SHP77 treated with DMSO at 0.1 percent for 48 hours (cell line): ENCODE measurements around the gene TDRD1.

Experiments
- DNase-seq: peaks from one replicate; lab custom pipeline; 2025; lab: John Stamatoyannopoulos, UW

Gene TDRD1

DNA sequence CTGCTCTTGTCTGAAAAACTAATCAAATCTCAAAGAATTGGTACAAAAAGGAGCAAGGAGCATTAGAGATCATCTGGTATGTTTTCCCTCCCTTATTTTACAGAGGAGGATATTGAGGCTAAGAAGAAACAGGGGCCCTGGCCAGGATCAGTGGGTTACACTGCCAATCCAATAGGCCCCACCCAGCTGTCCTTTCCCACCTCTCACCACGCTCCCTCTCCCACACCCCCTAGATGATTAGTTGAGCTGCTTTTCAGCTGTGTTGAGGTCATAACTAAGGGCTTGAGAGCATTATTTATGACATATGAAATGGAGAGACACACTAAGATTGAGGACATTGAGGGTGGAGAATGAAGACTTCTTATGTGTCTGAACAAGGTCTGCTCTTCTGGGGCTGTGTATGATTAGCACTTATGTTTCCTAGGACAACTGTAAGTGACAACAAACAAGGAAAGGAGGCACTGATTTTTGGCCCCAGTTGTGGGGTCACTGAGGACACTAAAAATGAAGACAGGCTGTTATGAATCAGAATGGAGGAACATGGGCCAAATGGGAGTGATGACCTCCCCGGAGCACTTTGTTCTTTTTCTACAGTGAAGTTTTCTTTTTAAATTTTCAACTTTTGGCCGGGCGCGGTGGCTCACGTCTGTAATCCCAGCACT, 86.4 kb downstream of the TDRD1 start:
- no peak for DNase-seq

DNA sequence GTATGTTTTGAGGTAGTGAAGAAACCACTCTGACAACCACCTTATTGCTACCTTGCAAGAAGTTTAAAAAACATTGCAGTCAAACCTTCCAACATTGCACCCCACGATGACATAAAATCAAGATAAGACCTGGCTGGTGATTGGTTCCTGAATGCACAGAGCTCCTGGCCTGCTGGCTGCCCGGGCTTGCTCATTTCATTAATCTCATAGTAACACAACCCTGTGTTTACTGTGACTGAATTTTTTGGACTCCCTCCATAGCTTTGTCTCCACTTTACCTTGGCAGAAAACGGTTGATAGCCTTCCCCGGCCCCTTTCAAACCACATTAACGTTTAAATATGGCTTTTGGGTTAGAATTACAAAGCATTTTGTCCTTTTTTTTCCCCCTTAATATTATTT, 87.4 kb downstream of the TDRD1 start:
- DNase-seq: no peak

DNA sequence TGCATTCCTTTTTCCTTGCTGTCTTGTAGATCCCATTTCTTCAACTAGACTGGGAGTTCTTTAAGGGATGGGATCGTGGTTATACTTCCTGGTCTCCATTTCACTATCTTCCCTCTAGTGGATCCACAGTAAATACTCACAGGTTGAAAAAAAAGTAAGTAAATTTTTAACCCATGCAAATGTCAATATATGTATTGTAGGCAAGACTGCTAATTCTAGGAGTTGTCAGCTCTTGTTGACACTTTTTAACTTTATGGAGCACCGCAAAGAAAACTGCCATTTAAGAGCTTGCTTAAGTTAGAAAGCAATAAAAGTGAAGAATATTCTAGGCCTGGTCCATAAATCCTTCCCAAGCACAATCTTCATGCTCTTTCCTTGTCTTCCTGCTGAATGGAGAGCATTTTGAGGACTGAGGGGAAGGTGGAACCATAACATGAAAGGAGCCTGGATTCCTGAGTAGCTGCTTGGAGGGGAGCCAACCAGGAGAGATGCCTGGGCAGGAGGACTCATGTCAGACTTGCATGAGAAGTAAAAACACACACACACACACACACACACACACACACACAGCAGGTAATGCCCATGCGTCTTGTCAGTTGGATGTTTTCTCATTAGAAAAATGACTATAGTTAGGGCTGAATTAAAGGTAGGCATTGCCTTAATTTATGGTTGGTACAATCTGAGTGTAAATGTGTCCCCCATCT, 92.1 kb downstream of the TDRD1 start:
- DNase-seq: no peak

DNA sequence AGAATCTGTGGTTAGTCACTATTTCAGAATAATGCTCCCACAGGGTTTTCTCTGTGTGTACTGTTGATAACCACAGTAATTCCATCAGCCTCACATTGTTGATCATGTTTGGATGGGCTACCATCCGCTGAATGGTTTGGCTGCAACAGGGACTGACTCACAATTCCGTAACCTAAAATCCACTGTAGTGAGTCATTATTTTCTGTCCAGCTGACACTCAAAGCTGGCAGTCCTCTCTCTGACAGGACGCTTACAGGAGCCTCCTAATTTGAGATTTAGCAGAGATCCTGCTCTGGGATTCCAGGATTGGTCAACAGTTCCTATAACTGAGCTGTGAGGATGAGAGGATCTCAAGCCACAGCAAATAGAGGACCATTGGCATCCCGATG, 92.6 kb downstream of the TDRD1 start:
- DNase-seq: no peak

DNA sequence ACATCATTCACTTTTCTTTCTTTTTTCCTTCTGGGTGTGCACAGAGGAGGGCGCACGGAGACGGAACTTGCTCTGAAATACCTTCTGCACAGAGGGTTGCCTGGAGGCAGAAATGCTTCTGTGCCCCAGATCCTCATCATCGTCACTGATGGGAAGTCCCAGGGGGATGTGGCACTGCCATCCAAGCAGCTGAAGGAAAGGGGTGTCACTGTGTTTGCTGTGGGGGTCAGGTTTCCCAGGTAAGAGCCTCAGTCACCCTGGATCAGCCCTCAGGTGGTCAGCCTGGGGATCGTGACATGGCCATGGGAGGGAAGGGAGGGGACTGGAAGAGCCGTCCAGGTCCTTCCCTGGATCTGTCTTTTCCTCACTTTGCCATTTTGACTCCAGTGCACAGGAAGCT, 93.5 kb downstream of the TDRD1 start:
- DNase-seq: no peak

DNA sequence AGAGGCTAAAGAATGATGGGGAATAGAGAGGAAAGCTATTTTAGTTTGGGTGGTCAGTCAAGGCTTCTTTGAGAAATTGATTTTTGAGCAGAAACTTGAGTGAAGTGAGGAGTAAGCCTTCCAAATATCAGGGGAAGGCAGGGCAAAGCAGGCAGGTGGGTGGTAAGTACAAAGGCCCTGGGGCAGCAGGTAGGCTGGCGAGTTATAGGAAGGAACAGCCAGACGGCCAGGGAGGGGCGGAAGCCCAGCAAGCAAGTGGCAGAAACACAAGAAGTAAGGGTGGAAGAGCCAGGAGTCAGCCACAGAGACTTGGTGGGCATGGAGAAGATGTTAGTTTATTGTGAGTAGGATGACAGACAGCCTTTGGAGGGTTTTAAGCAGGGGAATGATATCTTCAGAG, 94.8 kb downstream of the TDRD1 start:
- no peak for DNase-seq

DNA sequence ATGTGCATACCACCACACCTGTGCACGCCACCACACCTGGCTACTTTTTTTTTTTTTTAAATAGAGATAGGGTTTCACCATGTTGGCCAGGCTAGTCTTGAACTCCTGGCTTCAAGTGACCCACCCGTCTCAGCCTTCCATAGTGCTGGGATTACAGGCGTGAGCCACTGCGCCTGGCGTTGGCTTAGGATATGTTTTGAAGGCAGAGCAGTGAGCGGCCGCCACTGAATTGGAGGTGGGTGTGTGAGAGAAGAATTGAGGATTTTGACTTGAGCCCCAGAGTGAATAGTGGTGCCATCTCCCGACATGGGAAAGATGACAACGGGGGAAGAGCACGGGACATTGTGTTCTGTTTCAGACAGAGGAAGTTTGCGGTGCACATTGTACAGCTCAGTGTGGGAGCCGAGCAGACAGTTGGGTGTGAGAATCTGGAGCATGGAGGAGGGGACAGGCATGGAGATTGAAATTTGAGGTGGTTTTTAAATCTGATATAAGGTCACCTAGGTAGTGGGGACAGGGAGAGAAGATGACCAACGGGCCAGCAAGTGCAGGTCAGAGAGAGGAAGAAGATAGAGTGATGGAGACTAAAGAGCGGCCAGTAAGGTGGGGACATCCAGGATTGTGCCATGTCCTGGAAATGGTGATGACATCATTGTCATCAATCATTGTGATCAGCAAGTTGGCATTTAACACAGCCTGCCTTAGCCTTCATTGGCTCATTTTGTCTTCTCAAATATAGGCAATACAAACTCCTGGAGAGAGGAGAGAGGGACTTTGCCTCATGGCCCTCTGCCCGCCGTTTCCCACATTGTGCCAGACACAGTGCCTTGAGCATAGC, 95.7 kb downstream of the TDRD1 start:
- no peak for DNase-seq

DNA sequence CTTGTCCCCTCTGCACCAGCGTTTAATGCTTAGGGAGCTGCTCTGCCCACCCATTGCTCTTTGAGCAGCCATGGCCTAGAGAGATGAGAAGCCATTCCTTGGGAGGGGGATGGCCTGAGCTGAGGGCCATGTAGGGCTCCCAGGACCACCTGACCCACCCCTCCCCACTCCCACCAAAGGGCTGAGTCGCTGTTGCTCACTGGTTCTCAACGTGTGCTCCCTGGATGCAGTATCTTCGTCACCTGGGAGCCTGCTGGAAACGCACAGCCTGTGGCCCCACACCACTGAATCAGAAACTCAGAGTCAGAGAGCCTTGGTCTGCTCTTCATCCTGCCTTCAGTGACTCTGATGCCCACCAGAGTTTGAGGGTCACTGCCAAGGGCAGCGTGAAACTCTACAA, 96.9 kb downstream of the TDRD1 start:
- no peak for DNase-seq

DNA sequence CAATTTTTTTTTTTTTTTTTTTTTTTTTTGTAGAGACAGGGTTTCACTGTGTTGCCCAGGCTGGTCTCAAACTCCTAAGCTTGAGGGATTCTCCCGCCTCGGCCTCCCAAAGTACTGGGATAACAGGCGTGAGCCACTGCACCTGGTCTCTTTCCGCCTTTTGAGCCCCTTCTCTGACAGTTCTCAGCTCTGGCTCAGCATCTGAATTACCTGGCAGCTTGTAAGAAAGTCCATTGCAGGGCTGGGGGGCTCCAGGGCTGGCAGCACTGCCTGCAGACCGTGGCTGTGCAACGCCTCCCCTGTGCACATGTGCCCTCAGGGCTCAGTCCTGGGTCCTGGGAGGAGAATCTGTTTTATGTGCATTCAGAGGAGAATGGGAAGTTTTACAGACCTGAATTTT, 97.5 kb downstream of the TDRD1 start:
- DNase-seq: no peak

DNA sequence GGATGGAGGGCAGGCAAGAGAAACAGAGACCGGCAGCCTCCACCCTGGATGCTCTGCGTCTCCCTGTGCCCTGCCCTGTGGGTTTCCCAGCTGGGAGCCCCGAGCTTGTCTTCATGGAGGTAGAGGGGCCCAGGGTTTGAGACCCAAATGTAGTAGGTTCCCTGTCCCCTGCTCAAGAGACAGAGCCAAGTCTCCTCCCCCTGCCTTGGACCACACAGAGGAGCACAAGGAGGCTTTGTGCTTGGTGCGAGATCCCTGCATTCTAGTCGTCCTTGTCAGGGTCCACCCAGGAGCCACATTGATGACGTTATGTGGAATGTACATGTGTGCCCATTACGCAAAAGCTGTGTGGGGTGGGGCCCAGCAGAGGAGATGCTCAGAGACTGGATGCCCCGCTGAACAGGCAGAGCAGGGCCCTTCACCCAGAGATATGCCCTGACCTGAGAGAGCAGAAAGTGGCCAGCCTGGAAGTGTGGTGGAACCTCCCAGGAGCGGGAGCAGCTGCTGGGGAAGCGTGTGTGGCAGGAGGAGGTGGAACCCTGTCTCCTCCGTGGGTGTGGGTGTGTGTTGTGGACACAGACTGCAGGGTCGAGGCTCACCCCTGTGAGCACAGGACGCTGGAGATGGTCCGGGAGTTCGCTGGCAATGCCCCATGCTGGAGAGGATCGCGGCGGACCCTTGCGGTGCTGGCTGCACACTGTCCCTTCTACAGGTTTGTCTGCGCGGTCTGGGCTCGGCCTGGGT, 99.2 kb downstream of the TDRD1 start:
- no peak for DNase-seq

DNA sequence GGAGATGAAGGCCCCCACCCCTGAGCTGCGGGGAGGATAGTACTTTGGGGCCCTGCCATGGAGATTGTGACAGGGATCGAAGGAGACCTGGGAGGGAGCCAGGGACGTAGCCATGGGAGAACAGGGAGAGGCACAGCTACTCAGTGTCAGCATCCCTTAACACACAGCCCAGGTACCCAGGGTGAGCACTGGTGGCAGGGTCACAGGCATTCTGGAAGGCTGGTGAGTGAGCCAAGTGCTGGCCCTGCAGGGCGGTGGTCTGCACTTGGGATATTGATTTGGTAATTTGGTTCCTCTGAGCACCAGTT, 99.7 kb downstream of the TDRD1 start:
- DNase-seq: no peak

DNA sequence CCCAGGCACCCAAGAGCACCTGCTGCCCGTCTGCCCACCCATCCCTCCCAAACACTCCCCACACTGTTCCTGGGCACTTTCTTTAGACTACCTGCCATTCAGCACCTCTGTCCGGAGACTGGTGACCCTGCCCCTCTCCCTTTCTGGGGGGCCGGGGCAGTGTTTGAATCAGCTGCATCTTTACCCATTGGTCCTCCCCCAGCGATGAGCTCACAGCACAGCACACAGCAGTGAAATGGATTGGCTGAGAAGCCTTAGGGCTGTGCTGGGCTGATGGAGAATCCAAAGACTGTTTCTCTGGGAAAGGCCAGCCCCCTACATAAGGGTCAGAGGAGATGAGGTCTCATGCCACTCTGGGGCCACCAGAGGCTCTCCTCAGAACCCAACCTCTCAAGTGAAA, 100.1 kb downstream of the TDRD1 start:
- DNase-seq: no peak

DNA sequence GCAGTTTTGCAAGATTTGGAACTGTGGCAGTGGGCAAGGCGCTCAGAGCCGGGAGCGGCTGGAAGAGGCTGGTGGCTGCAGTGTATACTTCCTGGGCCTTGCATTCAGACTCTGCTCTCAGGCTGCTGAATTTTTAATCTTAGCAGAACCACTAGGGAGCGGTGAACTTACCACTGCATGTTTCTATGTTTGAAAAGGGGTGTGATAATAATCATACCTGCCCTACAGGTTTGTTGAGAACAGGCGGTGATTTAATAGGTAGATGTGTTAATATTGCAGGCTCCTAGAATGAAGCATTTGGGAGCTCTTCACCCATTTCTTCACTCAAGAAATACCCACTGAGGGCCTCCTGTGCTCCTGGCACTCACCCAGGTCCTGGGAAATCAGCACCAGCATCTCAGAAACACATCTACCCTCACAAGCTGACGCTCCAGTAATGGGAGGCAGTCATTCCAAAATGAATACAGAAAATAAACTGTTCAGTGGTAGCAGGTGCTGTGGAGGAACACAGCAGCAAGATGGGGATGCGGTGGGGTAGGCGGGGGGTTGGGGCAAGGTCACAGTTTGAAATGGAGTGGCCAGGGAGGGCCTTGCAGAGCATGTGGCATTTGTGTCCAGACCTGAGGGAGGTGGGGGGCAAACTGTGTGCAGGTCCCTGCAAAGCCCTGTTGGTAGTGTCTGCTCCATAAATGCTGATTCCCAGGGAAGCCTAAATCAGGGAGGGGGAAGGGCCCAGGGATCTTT, 100.9 kb downstream of the TDRD1 start:
- DNase-seq: no peak

DNA sequence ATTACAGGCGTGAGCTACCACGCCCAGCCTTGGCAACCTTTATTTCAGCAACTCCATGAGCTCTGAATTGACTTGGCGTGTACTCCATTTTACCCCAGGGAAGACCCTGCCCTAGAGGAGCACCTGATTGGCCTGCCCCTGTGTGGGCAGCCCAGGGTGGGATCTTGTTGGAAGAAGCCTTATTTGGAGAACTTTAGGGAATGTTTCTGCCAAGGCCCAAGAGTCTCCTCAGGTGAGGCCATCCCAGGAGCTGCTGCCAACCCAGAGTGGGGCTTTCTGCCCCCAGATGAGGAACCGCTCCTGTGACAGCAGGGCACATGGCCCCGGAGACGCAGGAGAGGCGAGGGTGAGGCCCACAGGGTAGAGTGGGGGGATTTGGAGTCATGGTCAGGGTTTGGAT, 101.9 kb downstream of the TDRD1 start:
- DNase-seq: no peak

DNA sequence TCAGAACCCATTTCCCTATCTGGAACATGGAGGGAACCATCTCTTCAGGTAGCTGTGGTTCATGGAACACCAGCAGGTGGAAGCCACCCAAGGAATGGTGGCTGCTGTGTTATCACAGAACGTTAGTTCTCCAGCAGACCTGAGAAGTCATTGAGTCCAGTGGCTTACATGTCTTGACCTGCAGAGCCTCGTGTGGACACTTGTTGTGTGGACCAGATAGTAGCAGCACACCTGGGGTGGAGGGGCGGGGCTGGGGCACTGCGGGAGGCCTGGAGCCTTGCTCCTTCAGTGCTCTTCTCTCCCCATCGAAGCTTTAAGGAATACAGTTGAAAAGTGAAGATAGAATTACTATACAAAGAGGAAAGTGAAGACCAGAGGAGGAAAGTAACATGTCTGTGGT, 102.3 kb downstream of the TDRD1 start:
- no peak for DNase-seq
